A549 (cell line): ENCODE data around the gene FLYWCH1.

Experiments
- CEBPB ChIP-seq, 2 experiments: fragments of >200 bp in 1 of 2; sonication (Bioruptor Twin) in 1 of 2; formaldehyde crosslinking in 1 of 2; IDR thresholded peaks; 2 replicates each; pipeline ENCODE4 v1.6.1; 2012 to 2016
- FOSL2 ChIP-seq, 2 experiments: fragments of 450-650 bp in 1 of 2; fragments of >200 bp in 1 of 2; sonication (Bioruptor Twin) in 1 of 2; formaldehyde crosslinking; IDR thresholded peaks; 2 replicates each; pipeline versions ENCODE4 v1.5.0 to v1.6.1; 2016 to 2020; ENCODE audit warnings: mild to moderate bottlenecking in 1 of 2, moderate library complexity in 1 of 2
- MYC ChIP-seq: IDR thresholded peaks from 2 replicates; pipeline ENCODE4 v1.6.1; 2012; ENCODE audit warnings: mild to moderate bottlenecking, inconsistent platforms, low read length, improper control_type of control experiment, borderline replicate concordance
- PBX3 ChIP-seq: IDR thresholded peaks from 2 replicates; pipeline ENCODE4 v1.6.1; 2012
- SREBF2 ChIP-seq: fragments of 450-650 bp; IDR thresholded peaks from 2 replicates; pipeline ENCODE4 v1.6.1; 2014; ENCODE audit warnings: mild to moderate bottlenecking, moderate library complexity
- TF ChIP-seq, protein P1 (sequence below): fragments of >200 bp; sonication (Bioruptor Twin); formaldehyde crosslinking; IDR thresholded peaks from 3 replicates; pipeline ENCODE4 v1.5.1; 2016
- TF ChIP-seq, protein P2 (sequence below): fragments of 250-450 bp; sonication (Bioruptor Pico); IDR thresholded peaks from 2 replicates; pipeline ENCODE4 v1.5.0; 2021; ENCODE audit warnings: mild to moderate bottlenecking, moderate library complexity, borderline replicate concordance
- TF ChIP-seq, protein P3 (sequence below): fragments of 450-650 bp; IDR thresholded peaks from 2 replicates; pipeline ENCODE4 v1.6.1; 2014; ENCODE audit warnings: antibody characterized with exemption

- TF ChIP-seq, protein P1, sequence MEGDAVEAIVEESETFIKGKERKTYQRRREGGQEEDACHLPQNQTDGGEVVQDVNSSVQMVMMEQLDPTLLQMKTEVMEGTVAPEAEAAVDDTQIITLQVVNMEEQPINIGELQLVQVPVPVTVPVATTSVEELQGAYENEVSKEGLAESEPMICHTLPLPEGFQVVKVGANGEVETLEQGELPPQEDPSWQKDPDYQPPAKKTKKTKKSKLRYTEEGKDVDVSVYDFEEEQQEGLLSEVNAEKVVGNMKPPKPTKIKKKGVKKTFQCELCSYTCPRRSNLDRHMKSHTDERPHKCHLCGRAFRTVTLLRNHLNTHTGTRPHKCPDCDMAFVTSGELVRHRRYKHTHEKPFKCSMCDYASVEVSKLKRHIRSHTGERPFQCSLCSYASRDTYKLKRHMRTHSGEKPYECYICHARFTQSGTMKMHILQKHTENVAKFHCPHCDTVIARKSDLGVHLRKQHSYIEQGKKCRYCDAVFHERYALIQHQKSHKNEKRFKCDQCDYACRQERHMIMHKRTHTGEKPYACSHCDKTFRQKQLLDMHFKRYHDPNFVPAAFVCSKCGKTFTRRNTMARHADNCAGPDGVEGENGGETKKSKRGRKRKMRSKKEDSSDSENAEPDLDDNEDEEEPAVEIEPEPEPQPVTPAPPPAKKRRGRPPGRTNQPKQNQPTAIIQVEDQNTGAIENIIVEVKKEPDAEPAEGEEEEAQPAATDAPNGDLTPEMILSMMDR = no peak
- TF ChIP-seq PBX3 (no peak), MYC (no peak), FOSL2 (IDR thresholded peaks at IDR 0.05) (no peak), FOSL2 (CRISPR knock-in tag; IDR thresholded peaks at IDR 0.05) (no peak), CEBPB (IDR thresholded peaks at IDR 0.05) (no peak), SREBF2 (no peak)
- TF ChIP-seq, protein P2, sequence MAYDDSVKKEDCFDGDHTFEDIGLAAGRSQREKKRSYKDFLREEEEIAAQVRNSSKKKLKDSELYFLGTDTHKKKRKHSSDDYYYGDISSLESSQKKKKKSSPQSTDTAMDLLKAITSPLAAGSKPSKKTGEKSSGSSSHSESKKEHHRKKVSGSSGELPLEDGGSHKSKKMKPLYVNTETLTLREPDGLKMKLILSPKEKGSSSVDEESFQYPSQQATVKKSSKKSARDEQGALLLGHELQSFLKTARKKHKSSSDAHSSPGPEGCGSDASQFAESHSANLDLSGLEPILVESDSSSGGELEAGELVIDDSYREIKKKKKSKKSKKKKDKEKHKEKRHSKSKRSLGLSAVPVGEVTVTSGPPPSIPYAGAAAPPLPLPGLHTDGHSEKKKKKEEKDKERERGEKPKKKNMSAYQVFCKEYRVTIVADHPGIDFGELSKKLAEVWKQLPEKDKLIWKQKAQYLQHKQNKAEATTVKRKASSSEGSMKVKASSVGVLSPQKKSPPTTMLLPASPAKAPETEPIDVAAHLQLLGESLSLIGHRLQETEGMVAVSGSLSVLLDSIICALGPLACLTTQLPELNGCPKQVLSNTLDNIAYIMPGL (CRISPR knock-in tag) = no peak
- TF ChIP-seq, protein P3, sequence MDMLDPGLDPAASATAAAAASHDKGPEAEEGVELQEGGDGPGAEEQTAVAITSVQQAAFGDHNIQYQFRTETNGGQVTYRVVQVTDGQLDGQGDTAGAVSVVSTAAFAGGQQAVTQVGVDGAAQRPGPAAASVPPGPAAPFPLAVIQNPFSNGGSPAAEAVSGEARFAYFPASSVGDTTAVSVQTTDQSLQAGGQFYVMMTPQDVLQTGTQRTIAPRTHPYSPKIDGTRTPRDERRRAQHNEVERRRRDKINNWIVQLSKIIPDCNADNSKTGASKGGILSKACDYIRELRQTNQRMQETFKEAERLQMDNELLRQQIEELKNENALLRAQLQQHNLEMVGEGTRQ = no peak
These were observed 65.7 kb downstream of the FLYWCH1 start for GRCh38 chr16:2977440-2977839.
